GM21786 (cell line): ENCODE results near the gene CNIH2.
"Not testable (repeated sequence)": the region's sequence is repeated elsewhere in the genome, so short reads cannot be mapped to it uniquely, and the experiment has no call there.

Experiments
- ATAC-seq: cut with Tn5 transposase; IDR thresholded peaks from one replicate; pipeline ENCODE4 v1.9.1; 2021; ENCODE audit not compliant: unreplicated experiment

Gene CNIH2

GRCh38 chr11:66289548-66290329 is 11.8 kb downstream of the CNIH2 start:
- ATAC-seq, result peak; percentile 31

- ATAC-seq, result no peak
These were observed 12.3 kb downstream of the CNIH2 start for GRCh38 chr11:66290330-66290621.

- ATAC-seq, result no peak
These were observed 13.3 kb downstream of the CNIH2 start for GRCh38 chr11:66291303-66291705.

- ATAC-seq, result no peak
These were observed 13.9 kb downstream of the CNIH2 start, which contains the start of gene TMEM151A for GRCh38 chr11:66291706-66292542. Gene TMEM151A, plus strand, starts transcription at chr11:66291894. Its CDS starts 120 bp downstream, at chr11:66292014.

GRCh38 chr11:66292543-66293332 is 14.8 kb downstream of the CNIH2 start:
- ATAC-seq, result no peak

- ATAC-seq, result no peak
These were observed 15.4 kb downstream of the CNIH2 start for GRCh38 chr11:66293352-66293751.

GRCh38 chr11:66293777-66294625 is 16.0 kb downstream of the CNIH2 start:
- no peak for ATAC-seq

GRCh38 chr11:66294626-66295620 is 16.9 kb downstream of the CNIH2 start:
- ATAC-seq, result no peak

- no peak for ATAC-seq
These were observed 19.6 kb downstream of the CNIH2 start for GRCh38 chr11:66297610-66298009.

- ATAC-seq, result no peak
These were observed 21.2 kb downstream of the CNIH2 start for GRCh38 chr11:66299186-66299585.

- no peak for ATAC-seq
These were observed 24.7 kb downstream of the CNIH2 start for GRCh38 chr11:66302656-66303055.

- ATAC-seq, result no peak
These were observed 31.5 kb downstream of the CNIH2 start for GRCh38 chr11:66309475-66309874.

- ATAC-seq, result no peak
These were observed 32.3 kb downstream of the CNIH2 start for GRCh38 chr11:66310324-66310723.

GRCh38 chr11:66310803-66311440 is 32.9 kb downstream of the CNIH2 start:
- ATAC-seq, result not testable (repeated sequence)

- ATAC-seq, result no peak
These were observed 33.5 kb downstream of the CNIH2 start for GRCh38 chr11:66311470-66311964.

- peak; percentile 76 for ATAC-seq
These were observed 34.1 kb downstream of the CNIH2 start for GRCh38 chr11:66311965-66312548.

GRCh38 chr11:66312549-66313320 is 34.8 kb downstream of the CNIH2 start:
- ATAC-seq, result peak; percentile 70
